Fibroblast of lung (primary cell): ENCODE data around the gene QSOX2. TPM values are rescaled to one million over a fixed set of nuclear protein-coding genes. Genes with fewer than 3 reads are reported as not detected.

Experiments used
- DNase-seq, 2 donors: peaks; one replicate each; pipeline versions ENCODE4 v3.0.0 to v3.0.0-alpha.2; 2010; ENCODE audit warnings: low read depth in 2 of 2
- H2AFZ ChIP-seq: 2 replicates; pipeline ENCODE4 v1.5.1; 2012; ENCODE audit warnings: low read length, control low read depth, inconsistent platforms
- H3K27ac ChIP-seq: 2 replicates; pipeline ENCODE4 v1.5.1; 2011; ENCODE audit warnings: low read length, control low read depth; ENCODE audit not compliant: insufficient read depth
- H3K27me3 ChIP-seq: 2 replicates; pipeline ENCODE4 v1.5.1; 2011; ENCODE audit warnings: mild to moderate bottlenecking, low read length; ENCODE audit not compliant: control insufficient read depth, insufficient read depth
- H3K36me3 ChIP-seq: 2 replicates; pipeline ENCODE4 v1.5.1; 2011; ENCODE audit warnings: low read length; ENCODE audit not compliant: control insufficient read depth, insufficient read depth
- H3K4me1 ChIP-seq: 2 replicates; pipeline ENCODE4 v1.5.1; 2011; ENCODE audit warnings: low read length; ENCODE audit not compliant: control insufficient read depth, insufficient read depth; ENCODE audit errors: extremely low read depth
- H3K4me2 ChIP-seq: 2 replicates; pipeline ENCODE4 v1.5.1; 2011; ENCODE audit warnings: low read length, control low read depth; ENCODE audit not compliant: insufficient read depth; ENCODE audit errors: extremely low read depth
- H3K4me3 ChIP-seq, 4 experiments: fragments of 200-600 bp in 1 of 4; sonication (generic) in 1 of 4; replicated peaks in 1 of 4; 2 replicates each; pipeline ENCODE4 v1.5.1; 2011 to 2016; ENCODE audit warnings: low read length in 4 of 4, low read depth in 3 of 4, mild to moderate bottlenecking in 3 of 4, control low read depth in 2 of 4, inconsistent platforms in 1 of 4, mixed read lengths in 1 of 4; ENCODE audit not compliant: insufficient read depth in 1 of 4; ENCODE audit errors: control extremely low read depth in 1 of 4
- H3K79me2 ChIP-seq: 2 replicates; pipeline ENCODE4 v1.5.1; 2012; ENCODE audit warnings: mild to moderate bottlenecking, low read length, inconsistent platforms; ENCODE audit not compliant: control insufficient read depth, insufficient read depth
- H3K9ac ChIP-seq: 2 replicates; pipeline ENCODE4 v1.5.1; 2011; ENCODE audit warnings: mild to moderate bottlenecking, low read length, control low read depth; ENCODE audit not compliant: insufficient read depth
- H3K9me3 ChIP-seq: 2 replicates; pipeline ENCODE4 v1.5.1; 2012; ENCODE audit warnings: low read depth, low read length; ENCODE audit not compliant: control insufficient read depth, insufficient read depth
- H4K20me1 ChIP-seq: 2 replicates; pipeline ENCODE4 v1.5.1; 2011; ENCODE audit warnings: low read length; ENCODE audit not compliant: control insufficient read depth, insufficient read depth; ENCODE audit errors: extremely low read depth
- CTCF ChIP-seq, 2 donors: IDR thresholded peaks in 1 of 2; conservative IDR thresholded peaks in 1 of 2; 1 replicate in 1 of 2; 2 replicates in 1 of 2; pipeline ENCODE4 v1.5.1; 2011 to 2012; ENCODE audit warnings: low read length in 2 of 2, control low read depth in 1 of 2, inconsistent platforms in 1 of 2, low read depth in 1 of 2, mild to moderate bottlenecking in 1 of 2
- EZH2 ChIP-seq: IDR thresholded peaks from 2 replicates; pipeline ENCODE4 v1.5.1; 2012; ENCODE audit warnings: low read length, control low read depth, mild to moderate bottlenecking; ENCODE audit errors: missing control alignments
- polyA plus RNA-seq, 2 donors: library from polyadenylated mRNA; depleted of rRNA in 1 of 2; stranded (reverse) in 1 of 2; unstranded in 1 of 2; fragments of >200 nt; gene quantifications; 2 replicates each; pipeline ENCODE4 v1.2.1, GENCODE V29; 2011 to 2012; ENCODE audit warnings: missing spikeins in 1 of 2
- total RNA-seq: library from RNA; depleted of rRNA; stranded (reverse); fragments of >200 nt; gene quantifications from 2 replicates; pipeline ENCODE4 v1.2.1, GENCODE V29; 2014

Gene QSOX2
- total and polyA plus RNA-seq, 2 donors (not counting 1 experiment from before 2014, with no cell fraction given) = 7.8 to 13.2 TPM

- H3K27me3 ChIP-seq = peaks cover 29% of the 10 kb centered on the region
- H3K9me3 ChIP-seq = no peaks in the 10 kb centered on the region
- no peak overlapping the region for H2AFZ ChIP-seq
- H3K27ac ChIP-seq = no peak overlapping the region
- H4K20me1 ChIP-seq = peaks cover 1% of the 10 kb centered on the region
- no peak overlapping the region for H3K4me2 ChIP-seq
- no peaks in the 10 kb centered on the region for H3K4me1 ChIP-seq
- no peak overlapping the region for H3K9ac ChIP-seq
- no peak for DNase-seq
- H3K4me3 ChIP-seq = no peak overlapping the region
- H3K36me3 ChIP-seq = no peaks in the 10 kb centered on the region
- TF ChIP-seq CTCF (conservative IDR thresholded peaks at IDR 0.05 in 1 of 2, IDR thresholded peaks at IDR 0.05 in 1 of 2; ENCODE audit: low read depth in 1 of 2, low read length in 2 of 2) (no peak), EZH2 (no peak)
- H3K79me2 ChIP-seq = no peaks in the 10 kb centered on the region
Observed at GRCh38 chr9:136273921-136274785, 28.5 kb upstream of the QSOX2 start.

- H3K4me3 ChIP-seq = no peak overlapping the region
- no peaks in the 10 kb centered on the region for H3K9me3 ChIP-seq
- H3K27me3 ChIP-seq = peaks cover 29% of the 10 kb centered on the region
- H3K27ac ChIP-seq = no peak overlapping the region
- no peak overlapping the region for H3K9ac ChIP-seq
- peaks cover 1% of the 10 kb centered on the region for H4K20me1 ChIP-seq
- no peak overlapping the region for H3K4me2 ChIP-seq
- no peaks in the 10 kb centered on the region for H3K36me3 ChIP-seq
- no peaks in the 10 kb centered on the region for H3K4me1 ChIP-seq
- TF ChIP-seq EZH2 (no peak), CTCF (conservative IDR thresholded peaks at IDR 0.05 in 1 of 2, IDR thresholded peaks at IDR 0.05 in 1 of 2; ENCODE audit: low read depth in 1 of 2, low read length in 2 of 2) (no peak)
- DNase-seq = peak in 1 of 2 donors; percentile 33
- no peaks in the 10 kb centered on the region for H3K79me2 ChIP-seq
- no peak overlapping the region for H2AFZ ChIP-seq
Observed at GRCh38 chr9:136273244-136273865, 27.7 kb upstream of the QSOX2 start.

GRCh38 chr9:136270173-136270705, 24.6 kb upstream of the QSOX2 start:
- no peaks in the 10 kb centered on the region for H3K4me1 ChIP-seq
- no peaks in the 10 kb centered on the region for H3K36me3 ChIP-seq
- TF ChIP-seq CTCF (conservative IDR thresholded peaks at IDR 0.05 in 1 of 2, IDR thresholded peaks at IDR 0.05 in 1 of 2; ENCODE audit: low read depth in 1 of 2, low read length in 2 of 2) (no peak), EZH2 (no peak)
- H3K9ac ChIP-seq = no peak overlapping the region
- DNase-seq = no peak
- H3K79me2 ChIP-seq = no peaks in the 10 kb centered on the region
- H3K4me3 ChIP-seq = no peak overlapping the region
- no peak overlapping the region for H3K4me2 ChIP-seq
- peaks cover 1% of the 10 kb centered on the region for H4K20me1 ChIP-seq
- H3K27ac ChIP-seq = no peak overlapping the region
- no peaks in the 10 kb centered on the region for H3K9me3 ChIP-seq
- H2AFZ ChIP-seq = no peak overlapping the region
- peaks cover 15% of the 10 kb centered on the region for H3K27me3 ChIP-seq
